ENCODE results near the gene ZIC5. TPM values are rescaled to one million over a fixed set of nuclear protein-coding genes. Genes with fewer than 3 reads are reported as not detected.

The ZIC5 gene
- polyA plus RNA-seq, 6 donors from 2014 or later = not detected

GRCh38 chr13:99977912-99978798, 6.6 kb upstream of the ZIC5 start:
- H3K4me3 Mint-ChIP-seq = peak overlapping the region in 6 of 8 donors; percentile 9 to 76 (median 50)
- peaks cover 0 to 20% of the 10 kb centered on the region in 2 donors for H3K36me3 Mint-ChIP-seq
- H3K4me1 Mint-ChIP-seq = peaks cover 4 to 9% (median 6%) of the 10 kb centered on the region in 3 donors
- H3K27me3 Mint-ChIP-seq = peaks cover 52 to 60% (median 55%) of the 10 kb centered on the region in 3 donors
- H3K9me3 Mint-ChIP-seq = peaks cover 0 to 53% (median 32%) of the 10 kb centered on the region in 7 donors
- peak overlapping the region in 4 of 6 donors; percentile 24 to 93 (median 69) for H3K27ac Mint-ChIP-seq
- no peak for DNase-seq
- ATAC-seq (ENCODE audit: low read depth in 2 of 2) = no peak

GRCh38 chr13:99977334-99977911, 5.9 kb upstream of the ZIC5 start:
- DNase-seq = no peak
- ATAC-seq (ENCODE audit: low read depth in 2 of 2) = no peak
- Mint-ChIP-seq H3K27me3 (peaks cover 54 to 68% (median 63%) of the 10 kb centered on the region in 3 donors), H3K9me3 (peaks cover 0 to 57% (median 34%) of the 10 kb centered on the region in 7 donors), H3K36me3 (peaks cover under 1 to 20% of the 10 kb centered on the region in 2 donors), H3K4me1 (peaks cover 4 to 9% (median 6%) of the 10 kb centered on the region in 3 donors), H3K4me3 (peak overlapping the region in 1 of 8 donors; percentile 73), H3K27ac (peak overlapping the region in 3 of 6 donors; percentile 24 to 73 (median 33))

DNA sequence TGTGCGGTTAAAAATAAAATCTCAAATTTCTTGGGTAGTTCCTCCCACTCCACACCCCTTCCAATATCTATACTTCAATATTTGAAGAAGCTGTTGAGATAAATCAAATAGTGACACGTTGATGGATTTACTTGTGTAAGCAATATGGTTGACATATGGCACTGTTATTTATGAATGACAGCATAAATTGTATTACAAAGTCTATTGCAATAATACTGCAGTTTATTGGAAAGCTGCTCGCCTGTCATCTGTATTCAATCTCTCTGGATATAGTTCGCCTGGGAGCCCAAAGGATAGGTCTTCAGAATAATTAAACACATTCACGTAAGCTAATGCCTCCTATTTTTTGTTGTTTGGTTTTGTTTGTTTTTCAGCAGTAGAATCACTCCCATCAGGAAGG, 5.0 kb upstream of the ZIC5 start:
- peaks cover 0 to 61% (median 38%) of the 10 kb centered on the region in 7 donors for H3K9me3 Mint-ChIP-seq
- peaks cover 4 to 11% (median 10%) of the 10 kb centered on the region in 3 donors for H3K4me1 Mint-ChIP-seq
- H3K36me3 Mint-ChIP-seq = peaks cover 7 to 20% of the 10 kb centered on the region in 2 donors
- peaks cover 59 to 75% (median 69%) of the 10 kb centered on the region in 3 donors for H3K27me3 Mint-ChIP-seq
- ATAC-seq (ENCODE audit: low read depth in 2 of 2) = no peak
- H3K27ac Mint-ChIP-seq = peak overlapping the region in 2 of 6 donors; percentile 13 to 65
- DNase-seq = no peak
- H3K4me3 Mint-ChIP-seq = peak overlapping the region in 1 of 8 donors; percentile 73

- peak overlapping the region in 2 of 6 donors; percentile 29 to 78 for H3K27ac Mint-ChIP-seq
- no peak for DNase-seq
- ATAC-seq (ENCODE audit: low read depth in 2 of 2) = no peak
- H3K9me3 Mint-ChIP-seq = peaks cover 0 to 61% (median 38%) of the 10 kb centered on the region in 7 donors
- peaks cover 59 to 75% (median 69%) of the 10 kb centered on the region in 3 donors for H3K27me3 Mint-ChIP-seq
- peaks cover 4 to 11% (median 10%) of the 10 kb centered on the region in 3 donors for H3K4me1 Mint-ChIP-seq
- H3K4me3 Mint-ChIP-seq = peak overlapping the region in 2 of 8 donors; percentile 19 to 73
- peaks cover 7 to 20% of the 10 kb centered on the region in 2 donors for H3K36me3 Mint-ChIP-seq
These were observed 4.1 kb upstream of the ZIC5 start for GRCh38 chr13:99975626-99976025.

GRCh38 chr13:99974939-99975561, 3.5 kb upstream of the ZIC5 start:
- peak overlapping the region in 4 of 6 donors; percentile 58 to 94 (median 78) for H3K27ac Mint-ChIP-seq
- ATAC-seq (ENCODE audit: low read depth in 2 of 2) (no peak), DNase-seq (no peak)
- peaks cover 0 to 61% (median 39%) of the 10 kb centered on the region in 7 donors for H3K9me3 Mint-ChIP-seq
- H3K4me3 Mint-ChIP-seq = peak overlapping the region in 2 of 8 donors; percentile 29 to 37
- peaks cover 8 to 20% of the 10 kb centered on the region in 2 donors for H3K36me3 Mint-ChIP-seq
- peaks cover 61 to 78% (median 71%) of the 10 kb centered on the region in 3 donors for H3K27me3 Mint-ChIP-seq
- peaks cover 5 to 13% (median 12%) of the 10 kb centered on the region in 3 donors for H3K4me1 Mint-ChIP-seq

DNA sequence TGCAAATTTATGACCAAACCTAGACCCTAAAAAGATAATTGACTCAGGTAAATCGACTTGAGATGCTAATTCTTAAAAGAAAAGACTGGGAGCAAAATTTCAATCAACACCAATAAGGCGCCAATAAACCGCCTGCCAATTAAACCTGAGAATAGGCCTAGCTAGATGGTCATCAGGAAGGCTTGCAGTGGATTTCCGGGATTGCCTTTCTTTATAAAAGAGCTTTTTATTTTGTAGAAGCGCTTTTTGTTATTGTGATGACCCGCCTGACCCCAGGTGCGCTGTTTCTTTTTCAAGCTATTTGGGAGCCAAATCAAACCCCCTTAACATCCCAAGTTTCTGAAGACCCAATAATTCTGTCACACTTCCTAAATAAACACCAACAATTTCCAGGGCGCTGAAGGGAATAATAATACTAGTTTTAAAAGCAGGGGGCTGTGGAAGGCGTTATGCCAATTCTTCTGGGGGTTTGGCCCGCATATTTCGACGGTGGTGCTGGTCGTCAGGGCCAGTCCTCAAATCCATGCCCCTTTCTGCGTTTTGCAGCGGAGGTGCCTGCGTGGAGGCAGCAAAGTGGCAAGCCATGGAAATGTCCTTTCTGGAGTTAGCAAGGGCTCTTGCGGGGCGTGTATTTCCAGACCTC, 2.9 kb upstream of the ZIC5 start:
- DNase-seq = no peak
- no peak for ATAC-seq (ENCODE audit: low read depth in 2 of 2)

GRCh38 chr13:99973808-99974185, 2.2 kb upstream of the ZIC5 start:
- Mint-ChIP-seq H3K27me3 (peaks cover 69 to 86% (median 81%) of the 10 kb centered on the region in 3 donors), H3K4me3 (peak overlapping the region in 2 of 8 donors; percentile 12 to 82), H3K4me1 (peaks cover 14 to 22% (median 17%) of the 10 kb centered on the region in 3 donors), H3K36me3 (peaks cover 20 to 21% of the 10 kb centered on the region in 2 donors), H3K27ac (peak overlapping the region in 4 of 6 donors; percentile 11 to 94 (median 31)), H3K9me3 (peaks cover 4 to 62% (median 46%) of the 10 kb centered on the region in 7 donors)
- DNase-seq (no peak), ATAC-seq (ENCODE audit: low read depth in 2 of 2) (no peak)

More for the DNA sequence above, 2.9 kb upstream of the ZIC5 start:
- peaks cover 65 to 83% (median 78%) of the 10 kb centered on the region in 3 donors for H3K27me3 Mint-ChIP-seq
- H3K4me1 Mint-ChIP-seq = peaks cover 9 to 18% (median 16%) of the 10 kb centered on the region in 3 donors
- peaks cover 15 to 20% of the 10 kb centered on the region in 2 donors for H3K36me3 Mint-ChIP-seq
- peak overlapping the region in 5 of 8 donors; percentile 24 to 82 (median 37) for H3K4me3 Mint-ChIP-seq
- H3K9me3 Mint-ChIP-seq = peaks cover 0 to 61% (median 41%) of the 10 kb centered on the region in 7 donors
- peak overlapping the region in 3 of 6 donors; percentile 69 to 94 (median 86) for H3K27ac Mint-ChIP-seq

GRCh38 chr13:99973163-99973807, 1.7 kb upstream of the ZIC5 start:
- Mint-ChIP-seq H3K36me3 (peaks cover 20 to 21% of the 10 kb centered on the region in 2 donors), H3K9me3 (peaks cover 4 to 59% (median 46%) of the 10 kb centered on the region in 7 donors), H3K27ac (peak overlapping the region in 5 of 6 donors; percentile 11 to 94 (median 87)), H3K4me1 (peaks cover 12 to 19% (median 14%) of the 10 kb centered on the region in 3 donors), H3K27me3 (peaks cover 64 to 81% (median 78%) of the 10 kb centered on the region in 3 donors), H3K4me3 (peak overlapping the region in 2 of 8 donors; percentile 22 to 82)
- DNase-seq (no peak), ATAC-seq (ENCODE audit: low read depth in 2 of 2) (no peak)

- Mint-ChIP-seq H3K4me3 (peak overlapping the region; percentile 44 to 82 (median 63)), H3K27me3 (peaks cover 62 to 79% (median 76%) of the 10 kb centered on the region in 3 donors), H3K27ac (peak overlapping the region in 5 of 6 donors; percentile 65 to 95 (median 91)), H3K36me3 (peaks cover 26 to 28% of the 10 kb centered on the region in 2 donors), H3K9me3 (peaks cover 9 to 57% (median 46%) of the 10 kb centered on the region in 7 donors), H3K4me1 (peaks cover 18 to 21% (median 19%) of the 10 kb centered on the region in 3 donors)
- ATAC-seq (ENCODE audit: low read depth in 2 of 2) = no peak
- DNase-seq = no peak
These were observed 694 bp upstream of the ZIC5 start for GRCh38 chr13:99972190-99972731.

- DNase-seq (no peak), ATAC-seq (ENCODE audit: low read depth in 2 of 2) (peak; percentile 12 to 27)
- H3K4me1 Mint-ChIP-seq = peaks cover 18 to 21% (median 19%) of the 10 kb centered on the region in 3 donors
- peak overlapping the region in 2 of 6 donors; percentile 62 to 77 for H3K27ac Mint-ChIP-seq
- H3K4me3 Mint-ChIP-seq = peak overlapping the region in 6 of 8 donors; percentile 35 to 82 (median 64)
- H3K27me3 Mint-ChIP-seq = peaks cover 60 to 78% (median 75%) of the 10 kb centered on the region in 3 donors
- peaks cover 9 to 44% (median 36%) of the 10 kb centered on the region in 7 donors for H3K9me3 Mint-ChIP-seq
- peaks cover 14 to 29% of the 10 kb centered on the region in 2 donors for H3K36me3 Mint-ChIP-seq
These were observed 654 bp downstream of the ZIC5 start for GRCh38 chr13:99970651-99971575.

All from naive B cell (primary cell).